Measurements from ENCODE around the gene TBC1D25.
A peak's percentile ranks its signal among the peaks of the same experiment; 100 is the strongest.

Gene TBC1D25
- long read RNA-seq, full-length matches to known transcripts: 17 of 32 reads
- long read RNA-seq, partial matches to known transcripts: 2 of 32 reads
- long read RNA-seq, other reads (novel, unspliced or antisense): 13 of 32 reads

GRCh38 chrX:48539345-48540027 is at the start of gene TBC1D25:
Gene TBC1D25 (plus strand): TSS chrX:48539714. CDS start chrX:48539798, 84 bp downstream.
- no peak for TF ChIP-seq GABPA (IDR thresholded peaks at IDR 0.05; ENCODE audit: low read depth)
- TF ChIP-seq REST (IDR thresholded peaks at IDR 0.05; ENCODE audit: insufficient replicate concordance, low read depth): no peak
- no peak for TF ChIP-seq CTCF (IDR thresholded peaks at IDR 0.05; ENCODE audit: insufficient read depth, low read length)
- TF ChIP-seq POLR2AphosphoS5 (IDR thresholded peaks at IDR 0.05; ENCODE audit: low read depth): no peak
- TF ChIP-seq SPI1 (IDR thresholded peaks at IDR 0.05; ENCODE audit: borderline replicate concordance, low read depth): no peak; the same call in 1 of the 2 replicates
- DNase-seq (ENCODE audit: low read depth in 1 of 2, low spot score in 1 of 2): peak; percentile 91 to 98
- H3K27me3 ChIP-seq (ENCODE audit: insufficient read depth, poor library complexity, severe bottlenecking): no peaks in the 10 kb centered on the region
- H3K27ac ChIP-seq (replicated peaks): peak within 1 kb of the TSS; percentile 74
- H3K4me3 ChIP-seq (replicated peaks; ENCODE audit: insufficient read depth, low read length): peak within 1 kb of the TSS; percentile 66

- DNase-seq (ENCODE audit: low read depth in 1 of 2, low spot score in 1 of 2): no peak
- no peak overlapping the region for H3K27ac ChIP-seq (replicated peaks)
- TF ChIP-seq GABPA (IDR thresholded peaks at IDR 0.05; ENCODE audit: low read depth): no peak
- TF ChIP-seq POLR2AphosphoS5 (IDR thresholded peaks at IDR 0.05; ENCODE audit: low read depth): no peak
- no peak for TF ChIP-seq SPI1 (IDR thresholded peaks at IDR 0.05; ENCODE audit: borderline replicate concordance, low read depth)
- TF ChIP-seq REST (IDR thresholded peaks at IDR 0.05; ENCODE audit: insufficient replicate concordance, low read depth): no peak
- TF ChIP-seq CTCF (IDR thresholded peaks at IDR 0.05; ENCODE audit: insufficient read depth, low read length): no peak
- no peak overlapping the region for H3K4me3 ChIP-seq (replicated peaks; ENCODE audit: insufficient read depth, low read length)
- H3K27me3 ChIP-seq (ENCODE audit: insufficient read depth, poor library complexity, severe bottlenecking): no peaks in the 10 kb centered on the region
Observed at GRCh38 chrX:48489892-48490291, 49.6 kb upstream of the TBC1D25 start.

GRCh38 chrX:48490661-48491060 is 48.9 kb upstream of the TBC1D25 start:
- Histone ChIP-seq H3K27ac (replicated peaks) (no peak overlapping the region), H3K4me3 (replicated peaks; ENCODE audit: insufficient read depth, low read length) (no peak overlapping the region), H3K27me3 (ENCODE audit: insufficient read depth, poor library complexity, severe bottlenecking) (no peaks in the 10 kb centered on the region)
- no peak for DNase-seq (ENCODE audit: low read depth in 1 of 2, low spot score in 1 of 2)
- TF ChIP-seq POLR2AphosphoS5 (IDR thresholded peaks at IDR 0.05; ENCODE audit: low read depth) (no peak), SPI1 (IDR thresholded peaks at IDR 0.05; ENCODE audit: borderline replicate concordance, low read depth) (no peak), GABPA (IDR thresholded peaks at IDR 0.05; ENCODE audit: low read depth) (no peak), CTCF (IDR thresholded peaks at IDR 0.05; ENCODE audit: insufficient read depth, low read length) (no peak), REST (IDR thresholded peaks at IDR 0.05; ENCODE audit: insufficient replicate concordance, low read depth) (no peak)
